ENCODE data around the gene ZNF423.

DNA sequence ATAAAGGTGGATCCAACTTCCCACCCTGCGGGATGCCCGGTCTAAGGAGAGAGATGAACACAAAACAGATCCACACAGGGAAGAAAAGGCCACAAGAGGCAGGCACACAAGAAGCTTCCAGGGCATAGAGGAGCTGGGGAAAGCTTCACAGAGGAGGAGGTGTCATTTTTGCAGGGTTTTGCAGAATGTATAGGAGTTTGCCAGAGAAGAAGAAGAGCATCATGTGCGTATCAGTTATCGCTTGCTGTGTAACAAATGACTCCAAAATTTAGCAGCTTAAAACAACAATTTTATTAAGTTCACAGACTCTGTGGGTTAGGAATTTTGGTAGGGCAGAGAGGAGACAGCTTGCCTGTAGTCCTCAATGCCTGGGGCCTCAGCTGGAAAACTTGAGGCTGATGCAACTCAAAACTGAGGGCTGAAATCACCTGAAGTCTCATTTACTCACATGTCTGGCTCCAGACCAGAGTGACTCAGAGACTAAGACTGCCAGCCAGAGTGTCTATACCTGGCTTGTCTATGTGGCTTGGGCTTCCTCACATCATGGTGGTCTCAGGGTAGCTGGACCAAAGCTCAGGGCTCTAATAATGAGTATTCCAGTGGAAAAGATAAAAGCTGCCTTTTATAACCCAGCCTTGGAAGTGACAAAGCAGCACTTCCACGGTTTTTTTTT, 33.9 kb upstream of the ZNF423 start:
- TF ChIP-seq POLR2A (IDR thresholded peaks at IDR 0.05) (no peak), CTCF (IDR thresholded peaks at IDR 0.05) (no peak)

All from lower leg skin (tissue), 3 donors.